ENCODE data around the gene TRIM47.

Gene TRIM47

DNA sequence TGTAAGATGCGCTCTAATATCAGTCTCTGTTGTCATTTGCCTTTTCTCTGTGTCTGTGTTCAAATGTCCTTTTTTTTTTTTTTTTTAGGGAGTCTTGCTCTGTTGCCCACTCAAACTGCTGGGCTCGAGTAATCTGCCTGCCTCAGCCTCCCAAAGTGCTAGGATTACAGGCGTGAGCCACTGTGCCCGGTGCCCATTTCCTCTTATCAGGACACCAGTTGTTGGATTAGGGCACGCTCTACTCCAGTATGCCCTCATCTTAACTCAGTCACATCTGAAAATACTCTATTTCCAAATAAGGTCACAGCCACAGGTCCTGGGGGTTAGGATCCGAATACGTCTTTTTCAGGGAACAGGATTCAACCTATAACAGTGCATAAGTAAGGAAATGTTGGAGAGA lies 1.9 kb upstream of the TRIM47 start:
- POLR2A ChIA-PET: no interaction called here
- TF ChIP-seq, protein P1, sequence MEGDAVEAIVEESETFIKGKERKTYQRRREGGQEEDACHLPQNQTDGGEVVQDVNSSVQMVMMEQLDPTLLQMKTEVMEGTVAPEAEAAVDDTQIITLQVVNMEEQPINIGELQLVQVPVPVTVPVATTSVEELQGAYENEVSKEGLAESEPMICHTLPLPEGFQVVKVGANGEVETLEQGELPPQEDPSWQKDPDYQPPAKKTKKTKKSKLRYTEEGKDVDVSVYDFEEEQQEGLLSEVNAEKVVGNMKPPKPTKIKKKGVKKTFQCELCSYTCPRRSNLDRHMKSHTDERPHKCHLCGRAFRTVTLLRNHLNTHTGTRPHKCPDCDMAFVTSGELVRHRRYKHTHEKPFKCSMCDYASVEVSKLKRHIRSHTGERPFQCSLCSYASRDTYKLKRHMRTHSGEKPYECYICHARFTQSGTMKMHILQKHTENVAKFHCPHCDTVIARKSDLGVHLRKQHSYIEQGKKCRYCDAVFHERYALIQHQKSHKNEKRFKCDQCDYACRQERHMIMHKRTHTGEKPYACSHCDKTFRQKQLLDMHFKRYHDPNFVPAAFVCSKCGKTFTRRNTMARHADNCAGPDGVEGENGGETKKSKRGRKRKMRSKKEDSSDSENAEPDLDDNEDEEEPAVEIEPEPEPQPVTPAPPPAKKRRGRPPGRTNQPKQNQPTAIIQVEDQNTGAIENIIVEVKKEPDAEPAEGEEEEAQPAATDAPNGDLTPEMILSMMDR (IDR thresholded peaks at IDR 0.05; ENCODE audit: insufficient read depth, low read length, missing control alignments): no peak
- no peak overlapping the region for H3K4me3 ChIP-seq (ENCODE audit: low read depth, low read length)
- CTCF ChIA-PET: interaction anchor here (0.7 to 3.3 kb wide), 4 partner anchors 10 to 32 kb away, joined by 3 to 32 read pairs (median 16); partner anchors contain the start of gene TRIM65
- no peak for DNase-seq (ENCODE audit: low read depth, low spot score)

DNA sequence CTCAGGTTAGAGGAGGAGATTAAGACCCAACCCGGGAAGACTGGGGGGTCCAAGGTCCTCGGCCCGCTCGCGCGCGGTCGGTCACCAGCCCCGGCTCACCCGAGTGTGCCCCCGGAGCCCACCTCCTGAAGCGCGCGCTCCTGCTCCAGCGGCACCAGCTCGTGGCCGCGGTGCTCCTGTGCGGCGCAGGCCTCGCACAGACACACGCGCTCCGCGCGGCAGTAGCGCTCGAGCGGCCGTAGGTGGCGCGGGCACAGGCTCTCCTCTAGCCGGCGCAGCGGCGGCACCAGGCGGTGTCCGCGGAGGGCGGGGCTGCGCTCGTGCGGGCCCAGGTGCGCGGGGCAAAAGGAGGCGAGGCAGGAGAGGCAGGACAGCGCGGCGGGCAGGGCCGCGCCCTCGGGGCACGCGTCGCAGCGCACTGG lies 618 bp downstream of the TRIM47 start:
- ChIA-PET CTCF (interaction anchor here (0.6 to 3.5 kb wide), 16 partner anchors 8 to 131 kb away, joined by 3 to 32 read pairs (median 6); partner anchors contain the start of genes GALK1, TRIM65 and WBP2), POLR2A (interaction anchor here (0.7 to 1.6 kb wide), 7 partner anchors 13 to 113 kb away, joined by 3 to 9 read pairs (median 4); partner anchors contain the start of genes GALK1, MRPL38, TRIM65 and WBP2)
- DNase-seq (ENCODE audit: low read depth, low spot score): no peak
- TF ChIP-seq, protein P1 (IDR thresholded peaks at IDR 0.05; ENCODE audit: insufficient read depth, low read length, missing control alignments): peak; percentile 77
- peak overlapping the region; percentile 57 for H3K4me3 ChIP-seq (ENCODE audit: low read depth, low read length)

DNA sequence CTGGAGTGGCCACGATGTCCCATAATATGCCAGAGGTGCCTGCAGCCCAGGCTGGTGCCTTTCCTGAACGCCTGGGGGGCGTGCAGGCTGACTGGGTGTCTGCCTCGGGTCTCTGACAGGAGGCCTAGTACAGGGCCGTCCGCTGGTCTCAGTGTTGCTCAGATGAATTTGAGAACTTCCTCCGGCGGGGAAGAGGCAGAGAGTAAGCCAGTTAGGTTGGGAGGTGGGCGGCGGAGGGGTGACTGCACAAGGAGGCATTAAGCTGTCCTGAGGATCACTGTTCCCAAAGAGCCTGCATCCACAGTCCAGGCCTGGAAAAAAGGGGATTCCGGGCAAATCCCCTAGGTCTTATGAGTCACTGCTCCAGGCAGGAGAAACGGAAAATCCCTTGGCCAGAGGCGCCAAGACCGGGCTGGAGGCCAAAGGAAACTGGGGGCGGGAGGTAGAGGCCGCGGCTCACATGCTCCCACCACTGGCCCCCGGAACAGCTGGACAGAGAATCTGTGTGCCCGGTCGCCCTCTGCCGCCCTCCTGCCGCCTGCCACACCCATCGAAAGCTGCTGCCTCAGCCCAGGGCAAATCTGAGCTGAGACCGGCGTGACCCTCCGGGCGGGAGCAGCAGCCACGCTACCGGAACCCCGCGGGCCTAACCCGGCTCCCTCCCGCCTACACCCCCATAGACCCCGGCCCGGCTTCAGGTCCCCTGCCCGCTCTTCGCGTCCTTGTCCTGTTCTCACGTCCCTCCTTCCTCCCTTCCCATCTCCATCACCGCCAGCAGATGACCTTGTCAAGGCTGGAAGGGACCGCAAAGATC lies 1.2 kb downstream of the TRIM47 start:
- ChIA-PET POLR2A (interaction anchor here (0.7 to 1.6 kb wide), 5 partner anchors 12 to 112 kb away, joined by 3 to 9 read pairs (median 4); partner anchors contain the start of genes GALK1, MRPL38 and WBP2), CTCF (interaction anchor here (0.6 to 3.5 kb wide), 17 partner anchors 8 to 130 kb away, joined by 3 to 32 read pairs (median 7); partner anchors contain the start of genes GALK1, TRIM65 and WBP2)
- peak; percentile 73 for DNase-seq (ENCODE audit: low read depth, low spot score)
- TF ChIP-seq, protein P1 (IDR thresholded peaks at IDR 0.05; ENCODE audit: insufficient read depth, low read length, missing control alignments): peak; percentile 8
- peak overlapping the region; percentile 57 for H3K4me3 ChIP-seq (ENCODE audit: low read depth, low read length)

DNA sequence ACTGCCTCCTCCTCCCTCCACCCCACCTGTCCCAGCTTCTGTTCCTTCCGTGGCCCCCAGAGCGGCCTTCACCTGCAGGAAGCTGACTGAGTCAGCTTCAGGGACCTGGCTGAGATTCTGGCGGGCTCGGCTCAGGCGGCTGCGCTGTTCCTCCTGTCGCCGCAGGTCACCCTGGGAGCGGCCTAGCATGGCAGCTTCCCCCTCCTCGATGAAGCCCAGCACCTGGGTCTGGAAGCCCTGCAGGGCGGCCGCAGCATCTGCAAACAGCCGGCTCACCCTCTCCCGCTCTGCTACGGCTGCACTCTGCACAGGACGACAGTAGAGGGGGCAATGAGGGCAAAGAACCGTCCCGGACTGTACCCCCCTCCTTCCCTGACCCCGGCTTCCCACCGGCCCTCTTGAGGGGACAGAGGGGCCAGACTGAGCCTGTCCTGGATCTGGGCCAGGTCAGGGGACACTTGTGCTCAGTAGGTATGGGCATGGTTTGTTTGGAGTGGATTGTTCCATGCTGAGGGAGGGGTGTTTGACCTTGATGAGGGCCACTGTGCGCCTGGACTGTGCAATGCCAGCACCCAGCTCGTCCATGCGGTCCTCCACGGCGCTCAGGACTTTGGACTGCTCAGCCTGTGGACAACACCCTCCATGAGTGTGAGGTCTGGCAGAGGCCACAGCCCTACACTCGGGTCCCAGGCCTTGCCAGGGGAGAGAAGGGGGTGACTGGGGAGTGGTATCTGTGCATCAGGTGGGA lies 2.0 kb downstream of the TRIM47 start:
- ChIA-PET CTCF (interaction anchor here (0.6 to 4.6 kb wide), 12 partner anchors 10 to 243 kb away, joined by 3 to 24 read pairs (median 8); partner anchors contain the start of genes MRPL38, SMIM5, TRIM65 and WBP2), POLR2A (interaction anchor here (1.1 kb wide), 1 partner anchor 111 kb away, joined by 3 read pairs; the partner anchor contains the start of gene GALK1)
- DNase-seq (ENCODE audit: low read depth, low spot score): no peak
- no peak overlapping the region; the same call in 1 of the 2 replicates for H3K4me3 ChIP-seq (ENCODE audit: low read depth, low read length)
- TF ChIP-seq, protein P1 (IDR thresholded peaks at IDR 0.05; ENCODE audit: insufficient read depth, low read length, missing control alignments): peak; percentile 9

DNA sequence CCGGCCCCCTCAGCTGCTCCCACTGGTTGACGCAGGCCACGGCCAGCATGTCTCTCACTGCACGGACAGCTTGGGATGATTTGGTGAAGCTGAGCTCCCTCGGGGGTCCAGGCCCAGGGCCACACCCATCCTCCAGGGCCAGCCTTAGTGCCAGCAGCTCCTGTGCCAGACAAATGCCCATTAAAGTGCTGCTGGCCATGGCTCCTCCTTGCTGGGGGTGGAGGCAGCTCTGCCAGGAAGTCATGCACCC lies 2.5 kb downstream of the TRIM47 start:
- TF ChIP-seq, protein P1 (IDR thresholded peaks at IDR 0.05; ENCODE audit: insufficient read depth, low read length, missing control alignments): no peak
- ChIA-PET CTCF (interaction anchor here (1.1 to 4.6 kb wide), 9 partner anchors 9 to 242 kb away, joined by 3 to 24 read pairs (median 7); partner anchors contain the start of genes MRPL38, SMIM5, TRIM65 and WBP2), POLR2A (no interaction called here)
- no peak overlapping the region for H3K4me3 ChIP-seq (ENCODE audit: low read depth, low read length)
- no peak for DNase-seq (ENCODE audit: low read depth, low spot score)

Data from AG04449 (cell line).